HG03064 (cell line): ENCODE measurements around the gene ZNF444.

Experiments used
- ATAC-seq: cut with Tn5 transposase; IDR thresholded peaks from one replicate; pipeline ENCODE4 v1.9.1; 2021; ENCODE audit warnings: low read depth; ENCODE audit not compliant: unreplicated experiment

ZNF444 gene

DNA sequence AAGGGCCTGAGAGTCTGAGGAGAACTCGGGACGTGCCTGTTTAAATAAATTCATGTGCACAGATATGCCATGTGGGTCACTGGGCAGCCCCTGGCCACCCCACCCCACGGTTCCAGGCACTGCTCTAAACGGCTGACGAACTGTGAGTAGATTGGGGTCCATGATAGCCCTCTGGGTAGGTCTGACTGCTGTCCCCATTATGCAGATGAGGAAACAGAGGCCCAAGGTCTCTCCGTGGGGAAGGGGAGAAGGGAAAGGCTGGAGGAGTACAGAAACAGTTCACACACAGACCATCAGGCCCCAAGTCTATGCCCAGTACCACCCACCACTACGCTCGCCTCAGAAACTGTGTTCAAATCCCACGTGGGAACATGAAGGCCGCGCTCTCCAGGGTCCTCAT lies 34.1 kb upstream of the ZNF444 start:
- no peak for ATAC-seq

DNA sequence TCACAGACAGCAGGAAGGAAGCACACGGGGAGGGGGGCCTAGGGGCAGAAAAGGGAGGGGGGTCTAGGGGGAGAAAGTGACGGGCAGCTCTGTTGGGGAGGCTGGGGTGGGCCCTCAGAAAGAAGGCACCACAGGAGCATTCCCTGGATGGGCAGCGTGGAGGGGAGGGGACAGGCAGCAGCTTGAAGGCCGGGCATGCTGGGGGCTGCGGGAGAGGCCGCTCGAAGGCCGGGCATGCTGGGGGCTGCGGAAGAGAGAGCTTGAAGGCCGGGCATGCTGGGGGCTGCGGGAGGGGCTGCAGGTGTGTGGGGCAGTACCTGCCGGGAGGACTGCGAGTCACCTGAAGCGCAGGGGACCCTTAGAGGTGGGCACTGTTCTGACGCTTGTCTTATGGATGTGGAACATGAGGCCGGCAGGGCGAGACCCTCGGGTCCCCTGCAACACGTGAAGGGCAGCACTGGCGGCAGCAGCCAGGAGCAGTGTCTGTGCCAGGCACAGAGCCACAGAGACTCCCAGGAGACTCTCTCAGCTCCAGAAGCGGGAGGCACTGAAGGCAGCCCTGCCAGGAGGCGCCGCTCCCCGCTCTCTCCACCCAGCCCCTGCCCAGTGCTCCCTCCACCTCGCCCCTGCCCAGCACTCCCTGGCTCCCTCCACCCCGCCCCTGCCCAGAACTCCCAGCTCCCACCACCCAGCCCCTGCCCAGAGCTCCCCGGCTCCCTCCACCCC lies 33.3 kb upstream of the ZNF444 start:
- no peak for ATAC-seq

DNA sequence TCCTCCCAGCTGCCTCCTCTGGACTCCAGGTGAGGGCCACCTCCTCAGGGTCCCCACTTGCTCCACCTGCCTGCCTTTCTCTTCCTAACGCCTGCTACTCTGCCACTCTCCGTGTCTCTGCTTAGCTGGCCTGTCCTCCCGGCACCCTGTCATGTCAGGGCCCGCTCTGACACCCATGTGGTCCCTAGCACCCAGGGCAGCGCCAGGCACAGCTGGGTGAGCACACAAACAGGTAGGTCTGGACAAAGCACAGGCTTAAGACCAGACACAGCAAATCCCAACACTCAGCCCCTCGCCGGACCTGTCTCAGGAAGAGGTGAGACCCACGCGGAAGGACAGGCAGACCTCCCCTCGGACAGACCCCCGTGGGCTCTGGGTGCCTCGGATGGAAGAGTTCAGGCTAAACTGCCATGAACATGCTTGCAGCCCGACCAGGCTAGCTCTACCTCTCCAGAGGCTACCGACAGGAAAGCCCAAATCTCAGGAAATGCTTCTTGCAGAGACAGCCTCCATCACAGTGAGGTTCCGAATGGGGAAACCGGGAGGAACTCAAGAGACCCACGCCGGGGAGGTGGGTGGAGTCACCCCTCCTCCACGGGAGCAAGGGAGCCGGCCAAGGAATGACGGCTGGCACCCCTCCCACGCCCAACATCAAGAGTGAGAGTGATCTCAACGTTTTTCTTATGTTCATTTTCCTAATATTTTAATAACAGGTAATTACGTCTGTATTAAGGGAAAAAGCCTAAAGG lies 32.5 kb upstream of the ZNF444 start:
- no peak for ATAC-seq

DNA sequence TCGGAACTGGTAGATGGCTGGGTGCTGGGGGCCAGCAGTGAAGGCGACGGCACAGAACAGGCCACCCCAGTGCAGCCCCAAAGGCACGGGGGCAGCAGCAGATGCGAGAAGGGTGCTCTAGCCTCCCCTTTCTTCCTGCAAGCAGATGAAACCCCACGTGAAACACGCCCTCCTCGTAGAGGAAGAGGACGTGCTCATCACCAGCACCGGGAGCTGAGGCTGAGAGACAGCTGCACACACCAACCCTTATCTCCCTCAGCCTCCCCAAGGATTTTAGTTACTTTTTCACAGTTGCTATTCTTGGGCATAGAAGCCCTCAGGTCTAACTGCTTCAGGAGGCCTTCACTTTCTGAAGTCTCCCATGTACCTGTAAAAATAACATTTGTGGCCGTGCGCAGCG lies 31.9 kb upstream of the ZNF444 start:
- ATAC-seq, result no peak

DNA sequence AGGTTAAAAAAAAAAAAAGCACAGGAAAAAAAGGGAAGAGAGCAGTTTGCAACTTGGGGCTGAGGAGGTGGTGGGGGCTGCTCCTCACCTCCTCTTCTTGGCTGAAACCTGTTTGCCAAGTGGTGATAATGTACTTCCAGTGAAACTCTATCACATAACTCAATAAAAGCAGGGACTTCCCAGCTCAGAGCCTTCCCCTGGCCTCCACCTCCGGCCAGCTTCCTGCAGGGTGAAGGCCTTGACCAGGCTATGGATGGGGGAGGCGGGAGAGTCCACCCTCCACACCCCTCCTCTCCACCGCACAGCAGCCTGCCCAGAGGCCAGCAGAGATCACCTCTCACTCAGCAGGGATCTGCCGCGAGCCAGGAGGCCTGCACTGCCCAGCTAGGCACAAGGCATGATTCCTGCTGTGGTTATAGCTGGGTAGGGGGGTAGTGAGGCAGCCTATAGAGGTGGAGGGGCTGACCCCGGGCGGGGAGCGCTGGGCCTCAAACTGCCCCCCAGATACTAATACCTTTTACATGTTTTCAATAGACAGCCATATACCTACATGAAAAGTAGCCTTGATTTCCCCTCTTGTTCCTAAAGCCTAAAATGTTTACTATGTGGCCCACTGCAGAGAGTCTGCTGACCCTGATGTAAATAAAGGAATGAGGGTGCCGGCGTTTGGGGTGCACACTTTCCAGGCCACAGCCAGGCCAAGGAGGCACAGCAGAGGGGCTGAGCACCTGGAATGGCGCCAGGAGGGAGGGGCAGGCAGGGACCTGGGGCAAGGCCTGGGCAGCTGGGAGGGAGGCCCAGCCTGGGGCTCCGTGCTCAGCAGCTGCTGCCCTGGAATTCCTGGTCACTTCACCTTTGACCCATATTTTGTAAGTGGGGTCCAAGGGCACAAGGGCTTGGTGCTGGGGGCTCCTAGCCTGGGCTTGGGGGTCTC lies 30.3 kb upstream of the ZNF444 start:
- ATAC-seq, result no peak

DNA sequence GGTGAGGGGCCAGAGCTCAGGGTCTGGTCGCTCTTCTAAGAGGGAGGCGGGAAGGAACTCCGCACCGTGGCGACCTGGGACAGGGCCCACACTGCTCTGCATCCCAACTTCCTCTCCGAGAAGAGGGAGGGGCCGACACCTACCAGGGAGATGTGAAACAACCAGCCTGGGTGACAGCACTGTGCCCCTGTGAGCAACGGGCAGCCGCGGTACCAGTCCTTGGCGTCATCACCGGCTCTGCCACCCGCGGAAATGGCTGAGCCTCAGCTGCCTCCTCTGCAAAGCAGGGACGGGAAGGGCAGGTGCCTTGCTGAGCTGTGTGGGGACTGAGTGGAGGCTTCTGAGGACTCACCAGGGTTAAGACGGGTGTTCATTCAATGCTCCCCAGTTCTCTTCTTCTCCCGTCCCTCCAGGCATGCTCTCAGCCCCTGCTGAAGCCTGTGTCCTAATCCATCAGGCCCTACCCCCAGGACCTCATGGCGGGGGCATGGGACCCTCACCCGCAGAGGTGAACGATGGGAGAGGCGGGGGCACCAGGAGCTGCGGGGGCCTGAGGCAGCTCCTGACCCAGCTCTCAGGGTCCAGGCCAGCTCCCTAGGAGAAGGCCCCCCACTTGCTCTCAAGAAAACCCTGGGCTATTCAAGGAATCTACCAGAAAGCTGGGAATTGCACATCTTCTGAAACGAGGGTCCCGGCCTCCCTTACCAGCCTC lies 29.3 kb upstream of the ZNF444 start:
- ATAC-seq, result peak; percentile 56

DNA sequence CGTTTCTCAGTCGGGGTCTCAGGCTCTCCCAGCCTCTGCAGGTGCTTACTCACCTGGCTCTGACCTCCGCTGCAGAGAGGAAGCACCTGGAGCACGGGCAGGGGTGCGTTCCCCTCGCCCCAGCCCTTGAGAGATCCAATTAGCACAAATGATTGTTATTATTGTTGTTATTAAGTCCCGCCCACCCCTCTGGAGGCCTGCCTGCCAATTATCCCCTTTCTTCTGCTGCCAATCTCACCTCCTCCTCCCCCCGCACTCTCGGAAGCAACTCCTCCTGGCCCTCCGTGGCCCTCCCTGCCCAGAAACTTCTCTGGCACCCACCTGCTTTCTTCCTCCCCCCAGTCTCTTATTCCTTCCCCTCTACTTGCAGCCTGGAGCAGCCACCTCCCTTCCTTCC lies 28.8 kb upstream of the ZNF444 start:
- ATAC-seq, result no peak

DNA sequence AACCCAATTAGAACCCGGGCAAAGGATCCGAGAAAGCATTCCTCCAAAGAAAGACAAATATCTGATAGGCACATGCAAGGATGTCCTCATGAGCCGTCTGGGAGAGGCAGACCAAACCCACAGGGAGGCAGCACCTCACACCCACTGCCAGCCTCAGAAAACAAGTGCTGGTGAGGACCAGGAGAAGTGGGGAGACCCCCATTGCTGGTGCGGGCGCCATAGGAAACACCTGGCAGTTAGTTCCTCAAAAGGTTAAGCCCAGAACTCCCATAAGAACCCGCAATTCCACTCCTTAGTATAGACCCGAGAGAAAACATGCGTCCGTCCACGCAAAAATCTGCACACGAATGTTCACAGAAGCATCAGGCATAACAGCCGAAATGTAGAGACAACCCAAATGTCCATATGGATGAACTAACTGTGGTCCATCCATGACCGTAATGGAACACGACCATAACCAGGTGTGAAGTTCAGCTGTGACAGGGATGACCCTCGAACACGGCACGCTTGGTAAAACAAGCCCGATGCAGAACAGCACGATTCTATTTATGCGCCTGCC lies 27.9 kb upstream of the ZNF444 start:
- ATAC-seq, result no peak

DNA sequence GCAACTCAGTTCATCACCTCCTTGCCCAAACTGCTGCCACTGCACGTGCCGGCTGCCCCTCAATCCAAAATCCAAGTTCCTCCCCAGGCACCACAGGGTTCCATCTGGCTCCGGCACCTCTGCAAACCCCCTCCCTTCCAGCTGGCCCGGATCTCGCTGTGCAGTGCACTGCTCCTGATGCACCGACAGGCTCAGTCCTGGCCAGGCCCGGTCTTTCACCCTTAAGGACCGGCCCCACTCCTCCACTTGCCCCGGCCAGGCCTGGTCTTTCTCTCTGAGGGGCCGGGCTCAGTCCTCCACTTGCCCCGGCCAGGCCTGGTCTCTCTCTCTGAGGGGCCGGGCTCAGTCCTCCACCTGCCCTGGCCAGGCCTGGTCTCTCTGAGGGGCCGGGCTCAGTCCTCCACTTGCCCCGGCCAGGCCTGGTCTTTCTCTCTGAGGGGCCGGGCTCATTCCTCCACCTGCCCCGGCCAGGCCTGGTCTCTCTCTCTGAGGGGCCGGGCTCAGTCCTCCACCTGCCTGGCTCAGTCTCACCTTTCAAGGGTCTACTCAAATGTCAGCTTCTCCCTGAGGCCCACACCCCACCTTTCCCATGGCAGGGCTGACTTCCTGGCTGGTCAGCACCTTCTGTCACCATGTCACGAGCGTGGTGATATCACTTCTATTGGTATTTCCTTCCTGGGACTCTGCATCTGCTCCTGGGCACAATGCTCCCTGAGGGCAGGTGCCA lies 26.9 kb upstream of the ZNF444 start:
- no peak for ATAC-seq

DNA sequence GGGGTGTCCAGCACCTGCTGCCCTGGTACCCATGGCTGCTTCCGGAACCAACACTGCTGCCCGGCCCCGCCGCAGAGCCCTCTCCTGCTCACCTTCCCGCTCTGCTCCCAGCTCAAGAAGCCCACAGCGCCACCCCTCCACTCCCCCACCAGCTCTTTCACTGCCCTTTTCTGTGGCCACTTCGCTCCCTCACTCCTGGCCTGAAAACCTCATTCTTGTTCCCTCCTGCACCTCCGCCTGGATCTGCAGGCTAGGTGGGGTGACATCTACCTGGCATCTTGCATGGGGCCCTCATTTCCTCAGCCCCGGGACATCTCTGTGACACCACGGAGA lies 26.3 kb upstream of the ZNF444 start:
- no peak for ATAC-seq

DNA sequence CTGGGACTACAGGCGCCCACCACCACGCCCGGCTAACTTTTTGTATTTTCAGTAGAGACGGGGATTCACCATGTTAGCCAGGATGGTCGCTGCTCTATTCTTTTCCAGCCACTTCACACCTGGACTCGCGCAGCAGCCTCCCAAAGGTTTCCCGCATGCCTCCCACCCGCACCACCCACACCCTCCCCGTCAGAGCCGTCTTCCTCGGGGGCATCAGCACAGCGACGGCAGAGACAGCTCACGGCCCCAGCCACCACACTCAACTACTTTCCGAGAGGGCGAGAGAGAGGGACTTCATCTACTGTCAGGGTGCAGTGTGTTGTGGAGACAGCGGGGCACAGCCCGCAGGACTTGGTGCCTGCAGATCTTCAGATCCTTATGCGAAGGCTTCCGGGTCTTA lies 25.6 kb upstream of the ZNF444 start:
- ATAC-seq, result no peak

DNA sequence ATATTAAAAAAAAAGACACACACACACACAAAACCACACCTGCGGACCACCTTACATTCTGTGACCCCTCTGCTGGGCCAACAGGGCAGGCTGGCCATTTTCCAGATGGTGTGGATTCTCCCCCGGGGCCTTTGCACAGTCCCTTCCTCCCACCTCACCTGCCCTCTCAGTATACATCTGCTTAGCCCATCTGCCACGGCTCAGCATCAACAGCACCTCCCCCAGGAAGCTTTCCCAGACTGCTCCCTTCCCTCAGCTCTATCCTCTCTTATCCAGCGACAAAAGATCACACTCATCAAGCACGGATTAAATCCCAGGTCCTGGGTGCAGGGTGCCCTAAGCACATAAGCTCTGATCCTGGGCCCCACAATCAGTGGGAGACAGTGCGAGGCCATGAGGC lies 24.5 kb upstream of the ZNF444 start:
- no peak for ATAC-seq

DNA sequence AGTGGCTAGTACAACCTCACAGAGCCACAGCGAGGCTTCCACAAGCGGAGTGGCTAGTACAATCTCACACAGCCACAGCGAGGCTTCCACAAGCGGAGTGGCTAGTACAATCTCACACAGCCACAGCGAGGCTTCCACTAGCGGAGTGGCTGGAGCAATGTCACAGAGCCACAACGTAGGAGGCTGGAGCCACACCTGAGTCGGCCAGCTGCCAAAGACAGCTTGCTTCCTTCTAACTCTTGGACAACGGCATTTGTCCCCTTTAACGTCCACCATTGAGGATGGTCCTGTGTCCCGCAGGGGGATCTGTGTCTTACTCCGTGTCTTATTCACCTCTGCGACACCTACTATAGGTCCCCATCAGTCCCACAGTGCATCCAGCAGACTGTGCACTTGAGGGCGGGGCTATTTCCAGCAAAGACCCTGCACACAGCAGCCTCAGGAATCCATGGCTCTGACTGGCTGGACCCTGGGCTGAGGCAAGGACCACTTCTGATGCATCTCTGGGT lies 23.7 kb upstream of the ZNF444 start:
- ATAC-seq, result no peak

DNA sequence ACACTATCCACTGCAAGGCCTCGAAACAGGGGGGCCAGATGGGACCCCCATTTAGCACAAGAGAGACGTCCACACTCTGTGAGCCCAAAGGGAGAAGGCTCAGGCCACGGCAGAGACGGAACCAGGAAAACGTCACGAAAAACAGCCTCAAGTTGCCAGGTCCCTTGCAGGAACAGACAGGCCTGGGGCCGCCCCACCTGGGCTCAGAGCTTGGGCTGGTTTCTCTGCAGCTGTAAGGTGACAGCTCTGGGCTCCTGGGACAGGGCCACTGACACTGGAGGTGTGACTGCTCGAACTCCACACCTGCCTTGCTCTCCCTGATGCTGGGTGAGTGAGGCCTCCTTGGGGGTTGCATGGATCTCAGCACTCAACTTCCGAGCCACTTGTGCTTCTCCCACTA lies 23.2 kb upstream of the ZNF444 start:
- ATAC-seq, result no peak

DNA sequence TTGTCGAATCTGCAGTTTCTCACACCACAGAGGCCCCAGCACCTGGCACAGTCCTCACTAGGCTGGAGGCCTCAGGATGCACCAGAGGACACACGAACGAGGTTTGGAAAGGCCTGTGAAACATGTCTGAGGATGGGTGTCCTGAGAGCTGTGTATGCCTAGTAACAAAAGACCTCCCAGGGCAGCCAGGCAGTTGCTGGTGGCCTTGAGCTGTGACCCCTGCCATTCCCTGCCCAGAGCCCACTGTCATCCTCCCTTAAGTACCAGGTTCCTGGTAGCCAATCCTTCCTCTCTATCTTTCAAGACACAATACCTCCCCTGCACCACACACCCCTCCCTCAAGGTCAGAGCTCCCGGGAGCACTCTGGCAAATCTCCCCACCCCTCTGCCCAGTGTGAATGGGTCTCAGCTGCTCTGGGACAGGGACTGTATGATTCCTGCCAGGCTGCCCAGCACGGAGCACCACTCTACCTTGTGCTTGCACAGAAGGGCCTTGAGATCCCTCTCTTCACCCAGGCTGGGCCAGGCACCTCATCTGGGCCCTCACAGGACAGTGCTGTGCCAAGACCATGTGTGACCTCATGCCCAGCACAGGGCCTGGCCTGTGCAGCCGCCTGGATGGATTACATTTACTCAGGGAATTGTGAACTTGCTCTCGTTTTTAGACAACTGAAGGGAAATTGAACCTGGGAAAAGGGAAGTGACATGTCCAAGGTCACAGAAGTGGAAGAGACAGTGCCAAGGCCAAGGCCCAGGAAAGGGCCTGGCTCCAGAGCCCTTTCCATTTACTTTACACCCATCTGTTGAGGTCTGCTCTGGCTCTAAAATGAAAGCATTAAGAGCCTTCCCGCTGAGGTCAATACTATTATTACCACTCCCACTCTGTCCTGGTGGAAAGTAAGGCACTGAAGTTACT lies 22.2 kb upstream of the ZNF444 start:
- ATAC-seq, result no peak

DNA sequence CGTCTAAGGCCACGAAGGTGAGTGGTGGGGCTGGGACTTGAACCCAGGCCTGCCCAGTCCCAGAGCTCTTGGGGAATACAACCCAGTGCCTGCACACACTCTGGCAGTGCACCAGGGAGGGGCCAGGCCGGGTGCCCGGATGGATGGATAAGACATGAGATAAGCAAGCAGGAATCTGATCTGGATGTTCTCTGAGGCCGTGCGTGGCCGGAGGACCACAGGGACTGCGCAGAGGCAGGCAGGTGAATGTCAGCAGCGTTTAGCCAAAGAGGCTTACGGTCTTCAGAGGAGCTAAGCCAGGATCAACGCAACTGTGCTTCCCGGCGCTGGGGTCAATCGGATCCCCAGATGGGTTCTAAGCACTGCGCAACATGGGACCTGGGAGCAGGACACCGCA lies 21.5 kb upstream of the ZNF444 start:
- ATAC-seq, result no peak

DNA sequence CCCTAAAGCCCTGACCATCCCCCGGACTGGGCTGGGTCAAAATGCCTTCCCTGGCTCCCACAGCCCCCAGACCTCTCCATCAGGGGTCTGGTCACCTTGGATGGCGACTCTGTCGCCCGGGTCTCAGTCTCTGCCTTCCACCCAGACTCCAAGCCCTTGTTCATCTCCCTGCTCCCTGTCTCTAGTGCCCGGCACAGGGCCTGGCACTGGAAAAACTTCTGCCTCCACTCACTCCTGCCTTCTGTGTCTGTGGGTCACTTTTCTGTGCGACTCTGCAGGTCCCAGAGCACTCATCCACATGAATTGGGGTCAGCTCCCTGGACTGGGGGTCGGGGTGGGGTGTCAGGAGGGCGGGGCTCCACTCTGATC lies 21.1 kb upstream of the ZNF444 start:
- ATAC-seq, result no peak

DNA sequence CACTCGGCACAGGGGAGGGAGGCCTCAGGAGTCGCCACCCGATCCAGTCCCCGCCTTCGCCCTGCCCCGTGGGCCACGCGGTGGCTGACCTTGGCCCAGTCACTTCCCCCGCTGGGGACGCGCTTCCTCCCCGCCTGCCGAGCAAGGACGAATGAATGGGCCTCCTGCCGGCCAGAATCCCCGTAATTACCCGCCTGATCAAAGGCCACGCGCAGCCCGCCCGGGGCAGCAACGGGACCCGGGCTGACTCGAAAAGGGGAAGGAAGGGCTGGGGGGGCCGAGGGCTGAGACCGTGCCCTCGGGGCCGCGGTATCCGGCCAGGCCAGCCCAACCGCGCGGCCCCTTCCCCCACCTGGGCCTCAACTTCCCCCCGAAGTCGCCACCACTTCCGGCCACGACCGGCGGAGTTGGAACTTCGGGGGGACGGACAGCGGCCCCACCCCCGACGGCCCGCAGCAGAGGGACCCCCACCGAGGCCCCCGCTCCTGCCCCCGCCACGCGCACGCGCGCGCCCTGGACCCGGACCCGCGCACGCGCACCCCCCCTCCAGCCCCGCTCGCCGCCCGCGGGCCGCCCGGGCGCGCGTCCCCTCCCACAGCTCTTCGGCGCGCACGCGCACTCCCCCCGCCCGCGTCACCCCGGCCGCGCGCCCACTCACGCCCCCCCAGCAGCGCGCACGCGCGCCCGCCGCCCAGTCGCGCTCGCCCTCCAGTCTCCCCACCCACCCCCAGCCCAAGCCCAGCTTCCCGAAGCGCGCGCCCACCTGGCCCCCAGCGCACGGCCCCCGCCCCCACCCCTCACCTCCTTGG lies 20.5 kb upstream of the ZNF444 start:
- peak; percentile 30 for ATAC-seq
